K562 (cell line): ENCODE measurements around the gene RBM18. TPM values are rescaled to one million over a fixed set of nuclear protein-coding genes. Genes with fewer than 3 reads are reported as not detected.

Experiments used
- ADNP ChIP-seq: fragments of 200-800 bp; sonication (Bioruptor generic); IDR thresholded peaks from 2 replicates; pipeline ENCODE4 v1.6.1; 2016; ENCODE audit warnings: missing genetic modification characterization, missing compliant biosample characterization
- BCOR ChIP-seq: fragments of 450-650 bp; IDR thresholded peaks from 2 replicates; pipeline ENCODE4 v1.6.1; 2016
- KDM1A ChIP-seq, 2 experiments: fragments of 450-650 bp; IDR thresholded peaks; 2 replicates each; pipeline ENCODE4 v1.6.1; 2016; ENCODE audit warnings: mild to moderate bottlenecking in 2 of 2
- PRMT5 ChIP-seq: sonication (generic); formaldehyde crosslinking; IDR thresholded peaks from 2 replicates; pipeline ENCODE4 v1.5.0; 2020; ENCODE audit warnings: missing genetic modification reagents
- RBM25 ChIP-seq: fragments of 200-400 bp; formaldehyde crosslinking; IDR thresholded peaks from 2 replicates; pipeline ENCODE4 v1.6.1; 2018; ENCODE audit warnings: low read length, low read depth, moderate library complexity; ENCODE audit not compliant: severe bottlenecking
- STAT5A ChIP-seq: IDR thresholded peaks from 2 replicates; pipeline ENCODE4 v1.6.1; 2012; ENCODE audit warnings: low read length, inconsistent platforms, borderline replicate concordance
- TCF7L2 ChIP-seq: fragments of 150-350 bp; IDR thresholded peaks from 2 replicates; pipeline ENCODE4 v1.6.1; 2016; ENCODE audit warnings: low read depth, mild to moderate bottlenecking, low read length, moderate library complexity
- polyA plus RNA-seq, 8 experiments: library from polyadenylated mRNA; depleted of rRNA in 4 of 8; stranded (reverse) in 5 of 8; unstranded in 3 of 8; fragments of >200 nt; fragmentation: Nextera tagmentation in 2 of 8; fragmentation: Illumina TruSeq in 1 of 8; extraction: Ambion mirVana in 2 of 8; extraction: Trizol in 1 of 8; gene quantifications; 2 replicates each; pipeline versions ENCODE4 v1.2.1 to v1.2.3, GENCODE V29; 2011 to 2014; ENCODE audit warnings: inconsistent platforms in 1 of 8, missing spikeins in 1 of 8
- total RNA-seq, 7 experiments: library from RNA; depleted of rRNA in 6 of 7; stranded (reverse); fragments of >200 nt in 6 of 7; fragmentation: Illumina TruSeq in 2 of 7; extraction: Trizol in 2 of 7; gene quantifications; 2 replicates each; pipeline versions ENCODE4 v1.2.1 to v1.2.3, GENCODE V29; 2011 to 2021; ENCODE audit warnings: low replicate concordance in 1 of 7
- TF ChIP-seq, protein P1 (sequence below), 2 experiments: fragments of 450-650 bp; formaldehyde crosslinking in 1 of 2; IDR thresholded peaks; 2 replicates each; pipeline versions ENCODE4 v1.4.0 to v1.6.1; 2014 to 2020; ENCODE audit warnings: mild to moderate bottlenecking in 2 of 2, borderline replicate concordance in 1 of 2, low read depth in 1 of 2
- TF ChIP-seq, protein P2 (sequence below): fragments of 250-450 bp; sonication (Bioruptor Pico); IDR thresholded peaks from 2 replicates; pipeline ENCODE4 v1.8.0; 2022; ENCODE audit warnings: inconsistent platforms

Gene RBM18
- total and polyA plus RNA-seq, 9 of the 15 experiments (the other 6 are each of a cell fraction or from before 2014, with no cell fraction given) = 7.9 to 86.3 (median 34.0) TPM

GRCh38 chr9:122268041-122268814 is 3.6 kb upstream of the RBM18 start (continued):
- TF ChIP-seq, protein P1, sequence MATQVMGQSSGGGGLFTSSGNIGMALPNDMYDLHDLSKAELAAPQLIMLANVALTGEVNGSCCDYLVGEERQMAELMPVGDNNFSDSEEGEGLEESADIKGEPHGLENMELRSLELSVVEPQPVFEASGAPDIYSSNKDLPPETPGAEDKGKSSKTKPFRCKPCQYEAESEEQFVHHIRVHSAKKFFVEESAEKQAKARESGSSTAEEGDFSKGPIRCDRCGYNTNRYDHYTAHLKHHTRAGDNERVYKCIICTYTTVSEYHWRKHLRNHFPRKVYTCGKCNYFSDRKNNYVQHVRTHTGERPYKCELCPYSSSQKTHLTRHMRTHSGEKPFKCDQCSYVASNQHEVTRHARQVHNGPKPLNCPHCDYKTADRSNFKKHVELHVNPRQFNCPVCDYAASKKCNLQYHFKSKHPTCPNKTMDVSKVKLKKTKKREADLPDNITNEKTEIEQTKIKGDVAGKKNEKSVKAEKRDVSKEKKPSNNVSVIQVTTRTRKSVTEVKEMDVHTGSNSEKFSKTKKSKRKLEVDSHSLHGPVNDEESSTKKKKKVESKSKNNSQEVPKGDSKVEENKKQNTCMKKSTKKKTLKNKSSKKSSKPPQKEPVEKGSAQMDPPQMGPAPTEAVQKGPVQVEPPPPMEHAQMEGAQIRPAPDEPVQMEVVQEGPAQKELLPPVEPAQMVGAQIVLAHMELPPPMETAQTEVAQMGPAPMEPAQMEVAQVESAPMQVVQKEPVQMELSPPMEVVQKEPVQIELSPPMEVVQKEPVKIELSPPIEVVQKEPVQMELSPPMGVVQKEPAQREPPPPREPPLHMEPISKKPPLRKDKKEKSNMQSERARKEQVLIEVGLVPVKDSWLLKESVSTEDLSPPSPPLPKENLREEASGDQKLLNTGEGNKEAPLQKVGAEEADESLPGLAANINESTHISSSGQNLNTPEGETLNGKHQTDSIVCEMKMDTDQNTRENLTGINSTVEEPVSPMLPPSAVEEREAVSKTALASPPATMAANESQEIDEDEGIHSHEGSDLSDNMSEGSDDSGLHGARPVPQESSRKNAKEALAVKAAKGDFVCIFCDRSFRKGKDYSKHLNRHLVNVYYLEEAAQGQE (IDR thresholded peaks at IDR 0.05; ENCODE audit: borderline replicate concordance) = no peak
- TF ChIP-seq, protein P1 (CRISPR knock-in tag; IDR thresholded peaks at IDR 0.05; ENCODE audit: low read depth) = no peak
- TF ChIP-seq TCF7L2 (no peak), STAT5A (no peak), RBM25 (peak; percentile 89), BCOR (peak; percentile 81), PRMT5 (CRISPR knock-in tag) (no peak), ADNP (tag) (peak; percentile 58; the same call in 1 of the 2 replicates), KDM1A (IDR thresholded peaks at IDR 0.05) (peak; percentile 38; a peak in 1 of 4 replicates)
- TF ChIP-seq, protein P2, sequence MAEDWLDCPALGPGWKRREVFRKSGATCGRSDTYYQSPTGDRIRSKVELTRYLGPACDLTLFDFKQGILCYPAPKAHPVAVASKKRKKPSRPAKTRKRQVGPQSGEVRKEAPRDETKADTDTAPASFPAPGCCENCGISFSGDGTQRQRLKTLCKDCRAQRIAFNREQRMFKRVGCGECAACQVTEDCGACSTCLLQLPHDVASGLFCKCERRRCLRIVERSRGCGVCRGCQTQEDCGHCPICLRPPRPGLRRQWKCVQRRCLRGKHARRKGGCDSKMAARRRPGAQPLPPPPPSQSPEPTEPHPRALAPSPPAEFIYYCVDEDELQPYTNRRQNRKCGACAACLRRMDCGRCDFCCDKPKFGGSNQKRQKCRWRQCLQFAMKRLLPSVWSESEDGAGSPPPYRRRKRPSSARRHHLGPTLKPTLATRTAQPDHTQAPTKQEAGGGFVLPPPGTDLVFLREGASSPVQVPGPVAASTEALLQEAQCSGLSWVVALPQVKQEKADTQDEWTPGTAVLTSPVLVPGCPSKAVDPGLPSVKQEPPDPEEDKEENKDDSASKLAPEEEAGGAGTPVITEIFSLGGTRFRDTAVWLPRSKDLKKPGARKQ = no peak
- TF ChIP-seq, all 486 proteins: peak for 4
